GM12801 (cell line): ENCODE measurements around the gene NARF.

Experiments used
- CTCF ChIP-seq: IDR thresholded peaks from one replicate; pipeline ENCODE4 v1.5.1; 2011; ENCODE audit warnings: control low read depth; ENCODE audit not compliant: insufficient read length; ENCODE audit errors: extremely low read depth

Gene NARF

DNA sequence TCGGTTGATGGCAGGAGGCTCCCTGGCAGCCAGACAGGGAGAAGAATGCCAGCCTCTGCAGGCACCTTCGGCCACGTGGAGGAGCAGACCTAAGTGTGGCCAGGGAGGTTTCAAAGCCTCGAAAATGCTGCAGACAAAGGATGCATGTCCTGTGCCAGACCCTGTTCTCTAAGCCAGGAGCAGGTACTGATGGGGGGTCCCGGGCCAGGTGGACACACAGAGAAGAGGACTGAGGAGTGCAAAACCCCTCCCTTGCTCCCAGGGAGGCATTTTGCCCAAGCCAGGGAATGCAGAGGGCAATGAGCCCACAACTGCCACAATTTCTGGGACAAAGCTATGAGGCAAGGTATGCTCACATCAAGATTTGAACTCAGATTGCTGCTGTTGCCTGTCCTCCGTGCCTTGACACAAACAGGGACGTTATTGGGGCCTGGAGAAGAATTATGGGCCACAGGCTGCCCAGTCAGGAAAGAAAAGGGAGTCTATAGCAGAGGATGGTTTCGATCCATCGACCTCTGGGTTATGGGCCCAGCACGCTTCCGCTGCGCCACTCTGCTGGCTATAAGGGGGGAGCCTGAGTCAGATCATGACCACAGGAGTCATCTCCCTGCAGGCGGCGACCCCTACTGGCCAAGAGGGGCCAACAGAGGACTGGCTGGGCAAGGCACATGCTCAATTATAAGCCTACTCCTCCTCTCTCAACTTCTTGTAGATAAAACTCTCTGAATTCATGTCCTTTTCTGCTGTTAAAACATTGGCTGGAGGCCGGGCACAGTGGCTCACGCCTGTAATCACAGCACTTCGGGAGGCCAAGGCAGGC is 35.9 kb downstream of the NARF start:
- TF ChIP-seq CTCF: peak; percentile 86

DNA sequence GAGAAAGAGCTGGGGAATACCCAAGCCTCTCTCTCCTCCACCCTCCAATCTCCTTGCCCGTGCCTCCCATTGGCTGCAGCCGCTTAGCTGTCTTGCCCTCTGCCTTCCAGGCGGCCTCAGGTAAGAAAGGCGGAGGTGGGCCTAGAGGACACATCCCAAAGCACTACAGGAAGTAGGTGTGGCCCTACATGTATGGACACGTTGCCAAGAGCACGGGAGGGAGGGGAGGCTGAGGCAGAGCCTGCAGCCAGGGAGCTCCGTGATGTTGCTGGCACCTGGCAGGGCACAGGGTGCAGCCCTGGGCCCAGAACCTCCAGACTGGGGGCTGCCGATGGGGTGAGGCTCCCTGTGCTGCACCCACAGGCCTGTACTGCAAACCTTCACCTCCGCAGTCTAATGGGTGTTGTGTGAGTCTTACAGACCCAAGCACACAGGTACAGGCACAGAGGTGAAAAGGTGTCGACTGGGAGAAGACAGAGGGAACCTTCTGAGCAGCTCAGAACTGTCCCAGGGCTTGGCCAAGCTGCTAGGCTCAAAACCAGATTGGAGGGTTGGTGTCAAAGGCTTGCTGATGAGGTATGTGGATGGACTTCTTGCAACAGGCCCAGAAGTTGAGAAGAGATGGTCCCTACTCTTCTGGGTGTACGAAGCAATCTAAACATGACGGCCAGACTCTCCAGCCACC is 37.4 kb downstream of the NARF start:
- no peak for TF ChIP-seq CTCF

DNA sequence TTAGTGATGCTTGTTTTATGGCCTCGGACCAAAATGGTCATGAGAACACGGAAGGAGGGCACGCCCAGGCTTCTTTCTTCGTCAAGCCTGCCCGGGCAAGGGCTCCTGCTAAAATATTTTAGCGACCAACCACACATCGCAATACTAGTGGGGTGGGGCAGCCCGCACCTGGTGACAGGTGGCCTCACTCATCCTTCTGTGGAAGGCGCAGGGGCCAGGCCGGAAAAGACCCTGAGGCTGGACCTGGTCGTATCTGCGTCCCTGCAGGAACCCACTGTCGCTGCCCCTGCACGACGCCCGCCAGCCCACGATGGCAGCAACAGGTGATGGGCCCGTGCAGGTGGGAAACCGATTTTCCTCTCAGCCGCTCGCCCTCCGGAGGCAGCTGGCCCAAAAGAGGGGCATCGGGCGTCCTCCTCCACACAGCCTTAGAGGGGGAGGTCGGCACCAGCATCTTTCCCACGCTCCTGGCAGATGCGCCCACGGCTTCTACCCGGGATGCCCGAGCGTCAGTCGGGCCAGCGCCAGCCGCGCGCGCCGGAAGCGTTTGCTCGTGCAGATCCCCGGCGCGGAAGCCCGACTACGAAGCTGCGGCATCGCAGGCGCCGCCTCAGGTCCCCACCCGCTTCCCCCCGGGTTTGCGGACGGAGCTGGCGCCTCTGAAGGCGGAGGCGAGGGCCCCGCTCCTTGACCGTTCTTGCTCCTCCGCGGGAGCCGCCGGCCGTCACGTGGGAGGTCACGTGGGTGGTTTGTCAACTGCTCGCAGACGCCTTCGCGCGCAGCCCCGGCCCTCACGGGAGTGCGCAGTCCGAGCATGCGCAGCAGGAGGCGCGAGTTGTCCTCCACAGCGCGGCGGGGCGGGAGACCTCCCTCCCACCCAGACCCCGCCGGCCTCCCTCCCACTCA is 38.2 kb downstream of the NARF start:
- no peak for TF ChIP-seq CTCF

- TF ChIP-seq CTCF: no peak
These were observed 39.2 kb downstream of the NARF start for GRCh38 chr17:82497483-82498405.

- TF ChIP-seq CTCF: no peak
These were observed 43.7 kb downstream of the NARF start for GRCh38 chr17:82502207-82502606.

DNA sequence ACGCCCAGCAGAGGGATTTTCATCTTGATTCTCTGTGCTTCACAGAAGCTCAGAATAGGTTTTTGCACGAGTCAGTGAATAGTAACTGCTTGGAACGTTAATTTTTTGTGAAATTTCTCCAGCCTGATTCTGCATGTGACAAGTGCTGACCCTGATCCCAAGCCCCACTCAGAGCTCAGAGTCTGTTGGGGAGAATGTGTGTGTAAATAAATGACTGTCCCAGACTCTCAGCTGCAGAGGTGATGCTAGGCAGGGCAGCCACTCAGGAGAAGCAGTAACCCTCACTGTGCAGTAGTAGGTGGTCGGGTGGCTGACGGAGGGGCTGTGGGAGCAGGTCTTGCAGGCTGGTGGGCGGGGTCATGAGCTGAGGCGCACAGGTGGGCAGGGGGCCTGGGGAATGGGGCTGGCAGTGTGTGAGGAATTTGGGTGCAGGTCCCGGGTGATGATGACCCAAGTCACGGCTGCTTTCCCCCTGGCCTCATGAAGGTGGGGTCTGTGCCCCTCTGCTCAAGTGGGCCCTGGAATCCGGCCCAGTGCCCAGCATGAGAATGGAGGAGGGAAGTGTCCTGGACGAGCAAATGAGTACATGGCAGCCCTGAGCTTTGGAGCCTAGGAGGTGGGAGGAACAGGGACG is 44.7 kb downstream of the NARF start:
- TF ChIP-seq CTCF: no peak
